Astrocyte of the cerebellum (primary cell): ENCODE results near the gene TMEM185B.

Source experiments
- DNase-seq: peaks from one replicate; pipeline ENCODE4 v3.0.0-alpha.2; 2011; ENCODE audit warnings: low read depth
- H3K4me3 ChIP-seq: 2 replicates; pipeline ENCODE4 v1.5.1; 2011; ENCODE audit warnings: mild to moderate bottlenecking, low read depth, low read length, moderate library complexity
- CTCF ChIP-seq: IDR thresholded peaks from 2 replicates; pipeline ENCODE4 v1.5.1; 2012; ENCODE audit warnings: low read length, low read depth, moderate library complexity, mild to moderate bottlenecking; ENCODE audit errors: missing control alignments
- in situ Hi-C: cut with HindIII; loops from 2 replicates; pipeline ENCODE4 v1.10.0; 2017; ENCODE audit warnings: low sequenced_read_pairs

TMEM185B gene

GRCh38 chr2:120177001-120177621 lies 46.1 kb downstream of the TMEM185B start:
- no peak overlapping the region for H3K4me3 ChIP-seq
- no peak for TF ChIP-seq CTCF
- in situ Hi-C loops = no loop called here
- DNase-seq = no peak

GRCh38 chr2:120176526-120176925 lies 46.7 kb downstream of the TMEM185B start:
- in situ Hi-C loops = no loop called here
- TF ChIP-seq CTCF = no peak
- DNase-seq = no peak
- H3K4me3 ChIP-seq = no peak overlapping the region

DNA sequence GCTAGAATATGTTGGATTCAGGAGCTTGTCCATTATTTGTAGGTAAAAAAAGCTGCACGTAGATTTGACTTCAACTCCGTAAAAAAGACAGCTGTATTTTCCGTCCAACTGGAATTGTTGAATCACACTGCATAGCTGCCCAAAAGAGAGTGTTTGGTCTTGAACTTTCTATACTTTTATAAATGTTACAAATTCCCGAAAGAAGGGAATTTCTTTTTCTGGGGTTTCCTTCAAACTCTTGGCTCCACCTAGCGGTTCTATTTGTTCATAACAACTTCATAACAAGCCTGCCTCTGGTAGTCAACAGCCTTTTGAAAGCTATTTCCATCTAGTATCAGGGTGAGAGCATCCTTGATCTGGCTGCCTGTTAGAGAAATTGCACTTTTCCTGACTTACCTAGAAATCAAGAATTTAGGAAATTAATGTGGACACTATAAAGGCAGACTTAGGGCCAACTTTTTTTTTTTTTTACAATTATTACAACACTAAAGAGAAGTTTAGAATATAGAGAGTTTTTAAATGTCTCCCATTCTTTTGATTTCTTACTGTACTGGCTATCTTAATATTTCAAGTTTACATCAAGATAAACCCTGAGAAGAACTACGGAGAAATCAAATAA lies 48.1 kb downstream of the TMEM185B start:
- no peak overlapping the region for H3K4me3 ChIP-seq
- in situ Hi-C loops = no loop called here
- peak; percentile 55 for DNase-seq
- TF ChIP-seq CTCF = peak; percentile 60
